HG02678 (cell line): ENCODE data around the gene NRIP2.
"Not testable (repeated sequence)": the region's sequence is repeated elsewhere in the genome, so short reads cannot be mapped to it uniquely, and the experiment has no call there.

Experiments used
- ATAC-seq: cut with Tn5 transposase; IDR thresholded peaks from one replicate; pipeline ENCODE4 v1.9.1; 2021; ENCODE audit warnings: mild to moderate bottlenecking, moderate library complexity; ENCODE audit not compliant: unreplicated experiment

The NRIP2 gene

GRCh38 chr12:2834581-2835491, at the start of gene NRIP2:
Gene NRIP2, minus strand, starts transcription at chr12:2835035. Its CDS starts 52 bp downstream, at chr12:2834983.
- no peak for ATAC-seq

GRCh38 chr12:2879853-2880252, 45.0 kb upstream of the NRIP2 start:
- no peak for ATAC-seq

- ATAC-seq = no peak
Observed at GRCh38 chr12:2877953-2878732, 43.3 kb upstream of the NRIP2 start.

GRCh38 chr12:2877047-2877952, 42.5 kb upstream of the NRIP2 start, which contains the start of the genes FOXM1 and RHNO1:
Gene FOXM1, minus strand, starts transcription at chr12:2877174. Its CDS starts 2,696 bp downstream, at chr12:2874478.
Gene RHNO1, plus strand, starts transcription at chr12:2877223. Its CDS starts 8,144 bp downstream, at chr12:2885367.
- peak; percentile 88 for ATAC-seq

GRCh38 chr12:2876431-2877046, 41.7 kb upstream of the NRIP2 start:
- peak; percentile 41 for ATAC-seq

- ATAC-seq = not testable (repeated sequence)
Observed at GRCh38 chr12:2868986-2869632, 34.3 kb upstream of the NRIP2 start.

- no peak for ATAC-seq
Observed at GRCh38 chr12:2864198-2864597, 29.4 kb upstream of the NRIP2 start.

GRCh38 chr12:2863402-2863801, 28.6 kb upstream of the NRIP2 start:
- not testable (repeated sequence) for ATAC-seq

GRCh38 chr12:2862876-2863275, 28.0 kb upstream of the NRIP2 start:
- ATAC-seq = no peak

GRCh38 chr12:2860170-2860569, 25.3 kb upstream of the NRIP2 start:
- no peak for ATAC-seq

GRCh38 chr12:2858944-2859421, 24.1 kb upstream of the NRIP2 start:
- ATAC-seq = no peak

- ATAC-seq = no peak
Observed at GRCh38 chr12:2858334-2858733, 23.5 kb upstream of the NRIP2 start.

- no peak for ATAC-seq
Observed at GRCh38 chr12:2857576-2857975, 22.7 kb upstream of the NRIP2 start.

GRCh38 chr12:2857021-2857431, 22.2 kb upstream of the NRIP2 start, which contains the start of gene TEX52:
Gene TEX52, minus strand, starts transcription at chr12:2857039. Its CDS starts 13 bp downstream, at chr12:2857026.
- no peak for ATAC-seq

- ATAC-seq = no peak
Observed at GRCh38 chr12:2856051-2856450, 21.2 kb upstream of the NRIP2 start.

GRCh38 chr12:2855546-2855945, 20.7 kb upstream of the NRIP2 start:
- ATAC-seq = no peak

GRCh38 chr12:2854669-2855453, 20.0 kb upstream of the NRIP2 start:
- no peak for ATAC-seq

- ATAC-seq = no peak
Observed at GRCh38 chr12:2853626-2854025, 18.8 kb upstream of the NRIP2 start.

GRCh38 chr12:2851931-2852330, 17.1 kb upstream of the NRIP2 start:
- ATAC-seq = no peak
